GM12892 (cell line): ENCODE data around the gene ENOX1.

Experiments
- POLR2A ChIP-seq: IDR thresholded peaks from 2 replicates; pipeline ENCODE4 v1.6.1; 2011; ENCODE audit warnings: low read depth, low read length, control low read depth
- POLR2AphosphoS5 ChIP-seq: IDR thresholded peaks from 2 replicates; pipeline ENCODE4 v1.6.1; 2011; ENCODE audit warnings: low read depth, low read length, control low read depth

GRCh38 chr13:43232144-43232872 lies 554.5 kb downstream of the ENOX1 start:
- TF ChIP-seq POLR2A (no peak), POLR2AphosphoS5 (no peak)
